HAP-1 (cell line): ENCODE results near the gene SLC24A5.

ENCODE experiments used
- DNase-seq, 2 experiments: peaks; one replicate each; pipeline ENCODE4 v3.0.0-alpha.2; 2016 to 2020; ENCODE audit warnings: low spot score in 2 of 2
- H3K27me3 ChIP-seq: fragments of 250-450 bp; sonication (Bioruptor Pico); 2 replicates; pipeline ENCODE4 v1.5.1; 2020; ENCODE audit warnings: low read depth, mild to moderate bottlenecking, moderate library complexity
- H3K36me3 ChIP-seq: fragments of 250-450 bp; sonication (Bioruptor Pico); replicated peaks from 2 replicates; pipeline ENCODE4 v1.5.1; 2020; ENCODE audit warnings: mild to moderate bottlenecking
- H3K4me1 ChIP-seq: fragments of 250-450 bp; sonication (Bioruptor Pico); 2 replicates; pipeline ENCODE4 v1.5.1; 2020; ENCODE audit warnings: mild to moderate bottlenecking
- H3K4me3 ChIP-seq: fragments of 250-450 bp; sonication (Bioruptor Pico); 2 replicates; pipeline ENCODE4 v1.5.1; 2020; ENCODE audit warnings: mild to moderate bottlenecking, moderate library complexity
- H3K9me3 ChIP-seq: fragments of 250-450 bp; sonication (Bioruptor Pico); 2 replicates; pipeline ENCODE4 v1.5.1; 2020; ENCODE audit warnings: mild to moderate bottlenecking, moderate library complexity
- in situ Hi-C: fragments of 300-500 bp; cut with MboI; formaldehyde crosslinking; loops from 3 replicates; pipeline ENCODE4 v1.14.3; 2020; ENCODE audit warnings: low sequenced_read_pairs, inconsistent platforms, mixed read lengths

Gene SLC24A5

DNA sequence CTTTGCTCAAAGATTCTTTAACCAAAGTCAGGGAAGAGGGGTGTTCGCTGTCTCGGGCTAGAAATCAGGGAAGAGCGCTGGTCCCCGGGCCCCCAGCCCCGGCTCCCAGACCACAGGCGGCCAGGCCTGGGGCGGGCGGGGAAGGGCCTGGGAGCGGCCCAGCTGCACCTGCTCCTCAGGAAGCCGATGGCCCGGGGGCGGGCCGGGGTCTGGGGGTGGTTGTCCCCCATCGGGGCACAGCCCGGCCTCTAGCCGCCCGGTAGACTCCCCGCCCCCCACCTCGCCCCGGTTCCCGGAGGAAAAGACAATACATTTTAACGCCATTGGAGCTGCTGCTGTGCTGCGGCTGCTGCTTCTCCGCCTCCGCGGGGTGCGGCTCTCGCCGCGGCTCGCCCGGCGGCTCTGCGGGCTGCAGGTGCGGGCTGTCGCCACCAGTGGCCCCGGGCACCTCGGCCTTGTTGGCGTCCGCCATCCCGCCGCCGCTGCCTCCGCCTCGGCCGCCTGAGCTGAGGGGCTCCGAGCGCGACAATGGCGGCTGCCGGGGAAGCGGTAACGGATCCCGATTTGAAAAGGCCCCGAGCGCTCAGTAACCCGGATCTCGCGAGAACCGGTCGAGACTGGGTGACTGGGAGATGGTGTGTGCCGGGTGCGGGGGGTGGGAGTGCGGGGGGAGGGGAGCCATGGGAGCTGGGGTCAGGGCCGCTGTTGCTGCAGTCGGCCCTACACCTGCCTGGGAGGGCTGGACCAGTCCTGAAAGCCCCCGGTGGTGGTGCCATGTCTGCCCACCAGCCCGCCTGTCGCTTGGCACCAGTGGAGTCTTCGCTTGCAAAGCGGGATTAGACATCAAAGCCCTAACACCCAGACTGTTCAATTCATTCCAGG, 57.2 kb downstream of the SLC24A5 start, which contains the start of gene MYEF2:
Gene MYEF2 (minus strand): TSS at position 530 of the 882 bp plus-strand sequence. CDS start 58 bp downstream, at position 472.
- Histone ChIP-seq H3K36me3 (no peaks in the 10 kb centered on the region), H3K4me1 (peaks cover 15% of the 10 kb centered on the region), H3K4me3 (peak within 1 kb of the TSS; percentile 53), H3K27me3 (no peaks in the 10 kb centered on the region), H3K9me3 (0 out of 2 replicates have a peak, but pooled peaks cover 2% of the 10 kb centered on the region)
- in situ Hi-C loops = no loop called here
- peak; percentile 81 to 92 for DNase-seq

GRCh38 chr15:48178648-48178931, 57.8 kb downstream of the SLC24A5 start:
- no peaks in the 10 kb centered on the region for H3K27me3 ChIP-seq
- H3K9me3 ChIP-seq = no peaks in the 10 kb centered on the region
- DNase-seq = peak in 1 of 2 experiments; percentile 86
- in situ Hi-C loops = no loop called here
- no peaks in the 10 kb centered on the region for H3K36me3 ChIP-seq
- peak overlapping the region; percentile 53 for H3K4me3 ChIP-seq
- H3K4me1 ChIP-seq = peaks cover 15% of the 10 kb centered on the region

- in situ Hi-C loops = no loop called here
- H3K36me3 ChIP-seq = no peaks in the 10 kb centered on the region
Observed at GRCh38 chr15:48182749-48183148, 62.0 kb downstream of the SLC24A5 start.

DNA sequence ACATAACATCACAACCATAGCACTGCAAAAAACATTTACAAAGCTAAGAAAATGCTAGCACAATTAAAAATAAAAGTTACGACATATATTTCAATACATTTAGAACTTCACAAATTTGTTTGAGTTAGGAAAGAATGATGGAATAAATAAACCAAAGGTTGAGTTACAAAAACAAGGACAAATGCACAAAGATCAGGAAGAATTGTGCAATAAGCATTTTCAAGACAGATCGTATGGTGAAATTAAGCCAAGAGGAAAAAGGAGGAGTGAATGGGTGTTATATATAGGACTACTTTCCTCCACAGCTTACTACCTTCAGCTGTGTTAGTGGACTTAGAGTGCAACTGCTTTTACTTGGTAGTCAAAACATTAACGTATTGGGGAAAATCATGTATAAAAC, 64.7 kb downstream of the SLC24A5 start:
- peaks cover 11% of the 10 kb centered on the region; the same call in 1 of the 2 replicates for H3K27me3 ChIP-seq
- no peak for DNase-seq

More at GRCh38 chr15:48182749-48183148, 62.0 kb downstream of the SLC24A5 start:
- Histone ChIP-seq H3K4me3 (no peak overlapping the region), H3K27me3 (no peaks in the 10 kb centered on the region), H3K9me3 (no peaks in the 10 kb centered on the region), H3K4me1 (peaks cover 8% of the 10 kb centered on the region)
- DNase-seq = no peak

DNA sequence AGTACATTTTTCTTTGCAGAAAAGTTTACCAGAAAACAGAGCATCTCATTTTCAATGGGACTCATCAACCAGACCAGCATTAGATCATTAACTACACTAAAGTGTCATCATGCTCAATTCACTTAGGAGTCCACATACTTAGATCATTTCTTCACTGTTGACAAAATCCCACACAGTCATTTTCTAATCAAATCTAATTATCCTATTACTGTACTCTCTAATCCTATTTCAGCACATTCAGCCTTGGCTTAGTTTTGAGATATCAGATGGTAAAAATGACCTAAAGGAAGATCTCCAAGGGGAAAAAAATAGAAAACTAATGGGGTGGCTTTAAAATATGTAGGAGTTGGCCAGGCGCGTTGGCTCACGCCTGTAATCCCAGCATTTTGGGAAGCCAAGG, 65.5 kb downstream of the SLC24A5 start:
- in situ Hi-C loops = no loop called here
- no peaks in the 10 kb centered on the region for H3K4me1 ChIP-seq
- no peak for DNase-seq
- no peak overlapping the region for H3K4me3 ChIP-seq
- no peaks in the 10 kb centered on the region for H3K36me3 ChIP-seq
- peaks cover 11% of the 10 kb centered on the region; the same call in 1 of the 2 replicates for H3K27me3 ChIP-seq
- H3K9me3 ChIP-seq = no peaks in the 10 kb centered on the region

More for the DNA sequence above, 64.7 kb downstream of the SLC24A5 start:
- in situ Hi-C loops = no loop called here
- Histone ChIP-seq H3K9me3 (no peaks in the 10 kb centered on the region), H3K4me3 (no peak overlapping the region), H3K4me1 (no peaks in the 10 kb centered on the region), H3K36me3 (no peaks in the 10 kb centered on the region)

GRCh38 chr15:48190932-48191573, 70.3 kb downstream of the SLC24A5 start:
- no peaks in the 10 kb centered on the region for H3K36me3 ChIP-seq
- H3K4me1 ChIP-seq = no peaks in the 10 kb centered on the region
- in situ Hi-C loops = no loop called here
- H3K4me3 ChIP-seq = no peak overlapping the region
- DNase-seq = peak; percentile 59 to 91
- no peaks in the 10 kb centered on the region for H3K9me3 ChIP-seq
- peaks cover 20% of the 10 kb centered on the region for H3K27me3 ChIP-seq

DNA sequence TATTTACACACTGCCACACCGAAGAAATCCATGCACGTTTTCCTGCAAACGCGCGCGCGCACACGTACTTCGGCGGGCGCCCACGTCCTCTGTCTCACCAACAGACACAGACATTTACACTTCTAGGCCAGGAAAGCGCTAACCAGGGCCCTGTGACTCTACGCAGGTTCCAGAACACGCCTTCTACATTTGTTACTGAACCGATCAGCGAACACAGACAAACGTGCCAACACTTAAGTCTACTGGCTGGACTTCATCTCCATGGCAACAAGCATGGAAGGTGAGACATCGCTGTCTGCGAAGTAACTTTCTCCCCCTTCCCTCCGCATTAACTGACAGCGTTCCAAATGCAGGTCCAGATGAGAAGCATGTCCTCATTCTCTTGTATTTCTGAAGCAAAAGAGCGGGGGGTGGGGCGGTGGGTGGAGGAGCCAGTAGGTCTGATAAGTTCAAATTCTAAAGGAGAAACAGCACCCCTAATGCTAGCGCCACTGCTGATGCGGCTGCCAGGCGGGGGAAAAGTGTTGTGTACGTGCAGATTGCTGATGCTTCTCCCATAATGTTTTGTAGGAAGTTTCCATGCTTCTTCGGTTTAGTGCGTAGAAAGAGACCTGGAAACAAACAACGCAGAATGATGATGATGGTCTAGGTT, 70.9 kb downstream of the SLC24A5 start, which contains the start of gene CTXN2:
Gene CTXN2 (plus strand): TSS at position 92 of the 652 bp plus-strand sequence. CDS start 9,636 bp downstream, outside the sequence.
- Histone ChIP-seq H3K27me3 (peaks cover 20% of the 10 kb centered on the region), H3K4me1 (no peaks in the 10 kb centered on the region), H3K36me3 (no peaks in the 10 kb centered on the region), H3K4me3 (no peak within 1 kb of the TSS), H3K9me3 (no peaks in the 10 kb centered on the region)
- in situ Hi-C loops = no loop called here
- no peak for DNase-seq
